Hepatocyte (in vitro differentiated cells): ENCODE data around the gene LMF1. TPM values are rescaled to one million over a fixed set of nuclear protein-coding genes. Genes with fewer than 3 reads are reported as not detected.

Experiments used
- DNase-seq: peaks from one replicate; pipeline ENCODE4 v3.0.0-alpha.2; 2016; ENCODE audit warnings: low spot score
- H2AFZ ChIP-seq: fragments of 200-600 bp; sonication (generic); 2 replicates; pipeline ENCODE4 v1.6.0; 2016; ENCODE audit warnings: antibody characterized with exemption, mild to moderate bottlenecking
- H3K27ac ChIP-seq: fragments of 200-600 bp; sonication (generic); 2 replicates; pipeline ENCODE4 v1.5.1; 2016; ENCODE audit warnings: mild to moderate bottlenecking
- H3K27me3 ChIP-seq: fragments of 200-600 bp; sonication (generic); 2 replicates; pipeline ENCODE4 v1.6.1; 2016
- H3K36me3 ChIP-seq: fragments of 200-600 bp; sonication (generic); replicated peaks from 2 replicates; pipeline ENCODE4 v1.5.1; 2016; ENCODE audit warnings: low read depth; ENCODE audit not compliant: insufficient read depth
- H3K4me1 ChIP-seq: fragments of 200-600 bp; sonication (generic); 2 replicates; pipeline ENCODE4 v1.5.1; 2016; ENCODE audit warnings: mild to moderate bottlenecking, moderate library complexity; ENCODE audit not compliant: insufficient read depth
- H3K4me2 ChIP-seq: fragments of 200-600 bp; sonication (generic); 2 replicates; pipeline ENCODE4 v1.6.0; 2016
- H3K4me3 ChIP-seq: fragments of 200-600 bp; sonication (generic); 2 replicates; pipeline ENCODE4 v1.5.1; 2016; ENCODE audit warnings: mild to moderate bottlenecking
- H3K79me2 ChIP-seq: fragments of 200-600 bp; sonication (generic); 2 replicates; pipeline ENCODE4 v1.6.0; 2017; ENCODE audit warnings: mild to moderate bottlenecking
- H3K9me2 ChIP-seq: fragments of 200-600 bp; sonication (generic); replicated peaks from 2 replicates; pipeline ENCODE4 v1.6.0; 2017; ENCODE audit warnings: mild to moderate bottlenecking; ENCODE audit not compliant: insufficient read depth
- H3K9me3 ChIP-seq: fragments of 200-600 bp; sonication (generic); 2 replicates; pipeline ENCODE4 v1.5.1; 2016; ENCODE audit warnings: low read depth, mild to moderate bottlenecking
- H4K20me1 ChIP-seq: fragments of 200-600 bp; sonication (generic); 2 replicates; pipeline ENCODE4 v1.6.0; 2016; ENCODE audit warnings: mild to moderate bottlenecking; ENCODE audit not compliant: insufficient read depth, poor library complexity, severe bottlenecking
- EZH2 ChIP-seq: fragments of 200-600 bp; sonication (generic); IDR thresholded peaks from 2 replicates; pipeline ENCODE4 v1.6.1; 2016; ENCODE audit warnings: antibody characterized with exemption, mild to moderate bottlenecking, borderline replicate concordance
- EZH2phosphoT487 ChIP-seq: fragments of 200-600 bp; sonication (generic); IDR thresholded peaks from one replicate; pipeline ENCODE4 v1.6.1; 2018; ENCODE audit warnings: antibody characterized with exemption, mild to moderate bottlenecking, low read depth, moderate library complexity; ENCODE audit not compliant: unreplicated experiment, severe bottlenecking
- WGBS: methylation state at CpG from one replicate; pipeline ENCODE4 v1.1.6; 2016; ENCODE audit warnings: low lambda C conversion rate; ENCODE audit errors: missing lambda C conversion rate; 5-methylcytosine and 5-hydroxymethylcytosine counted together
- polyA plus RNA-seq: library from polyadenylated mRNA; unstranded; fragments of >200 nt; fragmentation: Nextera tagmentation; extraction: Ambion mirVana; gene quantifications from 2 replicates; pipeline ENCODE4 v1.2.1, GENCODE V29; 2016
- total RNA-seq: library from RNA; depleted of rRNA; stranded (reverse); fragments of >200 nt; gene quantifications from 2 replicates; pipeline ENCODE4 v1.2.3, GENCODE V29; 2014
- TF ChIP-seq, protein P1 (sequence below): fragments of 200-600 bp; sonication (generic); IDR thresholded peaks from 2 replicates; pipeline ENCODE4 v1.5.1; 2016; ENCODE audit warnings: antibody characterized with exemption, mild to moderate bottlenecking; ENCODE audit not compliant: poor library complexity

The LMF1 gene
- total and polyA plus RNA-seq, 2 experiments from 2014 or later = 27.2 to 34.3 TPM

DNA sequence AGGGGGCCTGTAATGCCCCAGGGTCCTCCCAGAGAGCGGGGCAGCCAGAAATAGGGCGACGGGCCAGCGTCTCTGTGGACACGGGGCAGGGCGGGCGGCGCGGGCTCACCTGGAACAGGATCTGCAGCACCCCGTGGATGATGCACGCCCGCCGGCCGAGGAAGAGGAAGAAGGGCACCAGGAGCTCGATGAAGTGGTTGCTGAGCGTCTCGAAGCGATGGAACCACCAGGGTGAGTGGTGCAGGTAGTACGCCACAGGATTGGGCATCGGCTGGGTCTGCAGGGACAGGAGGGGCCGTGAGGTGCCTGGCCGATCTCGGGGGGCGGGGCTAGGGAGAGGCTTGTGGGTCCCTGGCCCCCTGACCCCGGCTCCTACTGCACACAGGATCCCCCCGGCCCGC lies 91.3 kb downstream of the LMF1 start:
- 97% methylated on average over 20 of the region's 27 CpGs for WGBS
- H3K27ac ChIP-seq = no peak overlapping the region
- H4K20me1 ChIP-seq = no peaks in the 10 kb centered on the region
- no peaks in the 10 kb centered on the region for H3K27me3 ChIP-seq
- no peaks in the 10 kb centered on the region for H3K79me2 ChIP-seq
- DNase-seq = no peak
- no peaks in the 10 kb centered on the region for H3K4me1 ChIP-seq
- no peaks in the 10 kb centered on the region for H3K36me3 ChIP-seq
- H3K9me2 ChIP-seq = no peaks in the 10 kb centered on the region
- no peak overlapping the region for H3K4me2 ChIP-seq
- no peak overlapping the region for H2AFZ ChIP-seq
- TF ChIP-seq EZH2phosphoT487 (no peak), EZH2 (no peak)
- TF ChIP-seq, protein P1, sequence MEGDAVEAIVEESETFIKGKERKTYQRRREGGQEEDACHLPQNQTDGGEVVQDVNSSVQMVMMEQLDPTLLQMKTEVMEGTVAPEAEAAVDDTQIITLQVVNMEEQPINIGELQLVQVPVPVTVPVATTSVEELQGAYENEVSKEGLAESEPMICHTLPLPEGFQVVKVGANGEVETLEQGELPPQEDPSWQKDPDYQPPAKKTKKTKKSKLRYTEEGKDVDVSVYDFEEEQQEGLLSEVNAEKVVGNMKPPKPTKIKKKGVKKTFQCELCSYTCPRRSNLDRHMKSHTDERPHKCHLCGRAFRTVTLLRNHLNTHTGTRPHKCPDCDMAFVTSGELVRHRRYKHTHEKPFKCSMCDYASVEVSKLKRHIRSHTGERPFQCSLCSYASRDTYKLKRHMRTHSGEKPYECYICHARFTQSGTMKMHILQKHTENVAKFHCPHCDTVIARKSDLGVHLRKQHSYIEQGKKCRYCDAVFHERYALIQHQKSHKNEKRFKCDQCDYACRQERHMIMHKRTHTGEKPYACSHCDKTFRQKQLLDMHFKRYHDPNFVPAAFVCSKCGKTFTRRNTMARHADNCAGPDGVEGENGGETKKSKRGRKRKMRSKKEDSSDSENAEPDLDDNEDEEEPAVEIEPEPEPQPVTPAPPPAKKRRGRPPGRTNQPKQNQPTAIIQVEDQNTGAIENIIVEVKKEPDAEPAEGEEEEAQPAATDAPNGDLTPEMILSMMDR = no peak
- peaks cover 7% of the 10 kb centered on the region for H3K9me3 ChIP-seq
- no peak overlapping the region for H3K4me3 ChIP-seq

DNA sequence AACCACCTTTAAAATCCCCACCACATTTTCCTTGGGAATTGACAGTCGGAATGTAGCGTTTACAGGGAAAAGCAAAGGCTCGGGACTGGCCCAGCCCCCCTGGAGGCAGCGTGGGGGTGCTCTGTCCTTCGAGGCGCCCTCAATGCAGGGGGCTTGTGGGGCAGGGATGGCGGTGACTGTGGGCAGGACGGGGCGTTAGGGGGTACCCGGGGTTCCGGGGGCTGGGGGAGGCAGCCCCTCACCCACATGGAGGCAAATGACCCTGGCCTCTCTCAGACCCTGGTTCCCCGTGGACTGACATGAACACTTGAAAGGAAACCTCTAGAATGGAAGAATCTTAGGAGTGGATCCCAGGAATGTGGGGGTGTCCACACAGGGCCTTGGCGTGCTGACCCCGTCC lies 91.9 kb downstream of the LMF1 start:
- Histone ChIP-seq H3K79me2 (no peaks in the 10 kb centered on the region), H3K4me2 (no peak overlapping the region), H3K9me3 (peaks cover 1% of the 10 kb centered on the region), H3K4me3 (no peak overlapping the region), H3K4me1 (no peaks in the 10 kb centered on the region), H3K9me2 (no peaks in the 10 kb centered on the region), H3K27ac (no peak overlapping the region), H3K36me3 (no peaks in the 10 kb centered on the region), H2AFZ (no peak overlapping the region), H4K20me1 (no peaks in the 10 kb centered on the region), H3K27me3 (no peaks in the 10 kb centered on the region)
- no peak for DNase-seq
- WGBS = 94% methylated on average over 10 of the region's 14 CpGs
- no peak for TF ChIP-seq EZH2
- TF ChIP-seq, protein P1 = no peak
- no peak for TF ChIP-seq EZH2phosphoT487

GRCh38 chr16:878072-878784 lies 92.6 kb downstream of the LMF1 start:
- H3K9me2 ChIP-seq = no peaks in the 10 kb centered on the region
- no peak overlapping the region for H3K4me3 ChIP-seq
- no peaks in the 10 kb centered on the region for H3K27me3 ChIP-seq
- TF ChIP-seq, protein P1 = no peak
- TF ChIP-seq EZH2phosphoT487 = no peak
- TF ChIP-seq EZH2 = no peak
- no peaks in the 10 kb centered on the region for H4K20me1 ChIP-seq
- no peak for DNase-seq
- H3K79me2 ChIP-seq = no peaks in the 10 kb centered on the region
- no peak overlapping the region for H3K27ac ChIP-seq
- no peaks in the 10 kb centered on the region for H3K4me1 ChIP-seq
- no peaks in the 10 kb centered on the region for H3K9me3 ChIP-seq
- H3K4me2 ChIP-seq = no peak overlapping the region
- no peak overlapping the region for H2AFZ ChIP-seq
- no peaks in the 10 kb centered on the region for H3K36me3 ChIP-seq
- WGBS = 79% methylated on average over 42 of the region's 44 CpGs
